GM10248 (cell line): ENCODE data around the gene TCF7L1.

ENCODE experiments used
- CTCF ChIA-PET: fragments of 300-600 bp; sonication (Branson Sonifier 250); formaldehyde crosslinking; extraction: SDS; loops from one replicate; lab custom pipeline; 2021; ENCODE audit warnings: antibody characterized with exemption; lab: Yijun Ruan, JAX
- POLR2A ChIA-PET: fragments of 350-650 bp; sonication (Branson Sonifier 250); formaldehyde crosslinking; extraction: SDS; loops from one replicate; lab custom pipeline; 2020; ENCODE audit warnings: antibody characterized with exemption; lab: Yijun Ruan, JAX
- DNase-seq: peaks from one replicate; pipeline ENCODE4 v3.0.0; 2012; ENCODE audit errors: extremely low spot score
- CTCF ChIP-seq: IDR thresholded peaks from 2 replicates; pipeline ENCODE4 v1.5.1; 2012; ENCODE audit warnings: mild to moderate bottlenecking, low read depth; ENCODE audit errors: extremely low read depth, missing control alignments, control extremely low read depth

The TCF7L1 gene

GRCh38 chr2:85159589-85159988, 26.4 kb downstream of the TCF7L1 start:
- no peak for TF ChIP-seq CTCF
- no peak for DNase-seq
- ChIA-PET CTCF (no interaction called here), POLR2A (no interaction called here)

- no peak for TF ChIP-seq CTCF
- ChIA-PET POLR2A (no interaction called here), CTCF (interaction anchor here (1.3 kb wide), 1 partner anchor 10 kb away, joined by 3 read pairs; no protein-coding TSS in a partner anchor)
- DNase-seq = no peak
These were observed 28.1 kb downstream of the TCF7L1 start for GRCh38 chr2:85160966-85161960.

- POLR2A ChIA-PET = no interaction called here
- no peak for TF ChIP-seq CTCF
- no peak for DNase-seq
- CTCF ChIA-PET = interaction anchor here (0.7 to 1.3 kb wide), 2 partner anchors 9 to 19 kb away, joined by 3 read pairs; no protein-coding TSS in a partner anchor
These were observed 29.6 kb downstream of the TCF7L1 start for GRCh38 chr2:85162746-85163301.

GRCh38 chr2:85163675-85164074, 30.5 kb downstream of the TCF7L1 start:
- POLR2A ChIA-PET = no interaction called here
- CTCF ChIA-PET = interaction anchor here (1.3 kb wide), 1 partner anchor 8 kb away, joined by 3 read pairs; no protein-coding TSS in a partner anchor
- TF ChIP-seq CTCF = no peak
- no peak for DNase-seq

GRCh38 chr2:85164145-85164569, 31.0 kb downstream of the TCF7L1 start:
- CTCF ChIA-PET = no interaction called here

More at GRCh38 chr2:85164145-85164569, 31.0 kb downstream of the TCF7L1 start:
- POLR2A ChIA-PET = no interaction called here
- DNase-seq = no peak
- no peak for TF ChIP-seq CTCF
